Body of pancreas (tissue), 4 donors: ENCODE measurements around the gene CDK17. TPM values are rescaled to one million over a fixed set of nuclear protein-coding genes. Genes with fewer than 3 reads are reported as not detected.
"Not testable (repeated sequence)": the region's sequence is repeated elsewhere in the genome, so short reads cannot be mapped to it uniquely, and the experiment has no call there.

Source experiments
- ATAC-seq: fragments of 150-250 bp; one replicate; pipeline ENCODE4 v1.9.1; 2016
- DNase-seq, 4 donors: peaks; one replicate each; pipeline ENCODE4 v3.0.0-alpha.2; 2019
- H3K27ac ChIP-seq, 4 donors: fragments of 200-600 bp; sonication (generic); 1 replicate in 3 of 4; 2 replicates in 1 of 4; pipeline versions ENCODE4 v1.5.1 to v1.6.1; 2016 to 2019; ENCODE audit warnings: mild to moderate bottlenecking in 1 of 4, mixed read lengths in 1 of 4, moderate library complexity in 1 of 4
- H3K27me3 ChIP-seq, 2 donors: fragments of 200-600 bp; sonication (generic); one replicate each; pipeline ENCODE4 v1.6.0; 2016; ENCODE audit warnings: mild to moderate bottlenecking in 1 of 2
- H3K36me3 ChIP-seq, 2 donors: fragments of 200-600 bp; sonication (generic); replicated peaks in 1 of 2; 2 replicates each; pipeline ENCODE4 v1.5.1; 2016; ENCODE audit warnings: low read depth in 2 of 2; ENCODE audit not compliant: insufficient read depth in 1 of 2
- H3K4me1 ChIP-seq: fragments of 200-600 bp; sonication (generic); one replicate; pipeline ENCODE4 v1.6.0; 2016
- H3K4me3 ChIP-seq, 2 donors: fragments of 200-600 bp; sonication (generic); 1 replicate in 1 of 2; 2 replicates in 1 of 2; pipeline ENCODE4 v1.5.1; 2016 to 2019
- H3K9me3 ChIP-seq, 3 donors: fragments of 200-600 bp; sonication (generic); 1 replicate in 2 of 3; 2 replicates in 1 of 3; pipeline ENCODE4 v1.5.1; 2016
- CTCF ChIP-seq, 7 experiments: fragments of 450-650 bp in 4 of 7; fragments of 200-600 bp in 3 of 7; sonication (generic) in 3 of 7; IDR thresholded peaks; one replicate each; pipeline ENCODE4 v1.5.1; 2016 to 2019; ENCODE audit warnings: antibody characterized with exemption in 7 of 7
- POLR2A ChIP-seq, 3 donors: fragments of 450-650 bp; IDR thresholded peaks; one replicate each; pipeline ENCODE4 v1.6.1; 2016; ENCODE audit warnings: antibody characterized with exemption in 3 of 3, mild to moderate bottlenecking in 2 of 3
- WGBS, 2 donors: methylation state at CpG; one replicate each; pipeline ENCODE4 v1.1.5; 2017; 5-methylcytosine and 5-hydroxymethylcytosine counted together
- intact Hi-C: fragments of 100-400 bp; cut with DNase I; formaldehyde crosslinking; loops from one replicate; pipeline ENCODE4 v1.15.1; 2023
- total RNA-seq, 2 donors: library from RNA; depleted of rRNA; stranded (reverse); fragments of >200 nt; gene quantifications; one replicate each; pipeline ENCODE4 v1.1.0, GENCODE V29; 2016

CDK17 gene
- total RNA-seq, 2 donors from 2014 or later = 17.5 to 29.8 TPM

- no peak for ATAC-seq
- H3K4me1 ChIP-seq = no peaks in the 10 kb centered on the region
- TF ChIP-seq POLR2A (IDR thresholded peaks at IDR 0.05) = no peak
- no peaks in the 10 kb centered on the region for H3K9me3 ChIP-seq
- no peak overlapping the region for H3K4me3 ChIP-seq
- intact Hi-C loops = no loop called here
- H3K27me3 ChIP-seq = no peaks in the 10 kb centered on the region
- H3K27ac ChIP-seq = no peak overlapping the region
- no peak for DNase-seq
- H3K36me3 ChIP-seq = no peaks in the 10 kb centered on the region
Observed at GRCh38 chr12:96412431-96412830, 12.2 kb upstream of the CDK17 start.

GRCh38 chr12:96409731-96410130 lies 9.5 kb upstream of the CDK17 start:
- TF ChIP-seq CTCF (IDR thresholded peaks at IDR 0.05) (no peak), POLR2A (IDR thresholded peaks at IDR 0.05) (no peak)
- H3K36me3 ChIP-seq = no peaks in the 10 kb centered on the region
- H3K4me1 ChIP-seq = no peaks in the 10 kb centered on the region
- WGBS, 2 donors = 77 to 78% methylated on average over 4 of the region's 4 CpGs
- no peaks in the 10 kb centered on the region for H3K27me3 ChIP-seq
- ATAC-seq (no peak), DNase-seq (no peak)
- H3K4me3 ChIP-seq = no peak overlapping the region
- intact Hi-C loops = no loop called here
- no peaks in the 10 kb centered on the region for H3K9me3 ChIP-seq
- no peak overlapping the region for H3K27ac ChIP-seq

- intact Hi-C loops = no loop called here
- Histone ChIP-seq H3K36me3 (no peaks in the 10 kb centered on the region), H3K27me3 (no peaks in the 10 kb centered on the region), H3K4me1 (no peaks in the 10 kb centered on the region), H3K9me3 (no peaks in the 10 kb centered on the region), H3K27ac (no peak overlapping the region), H3K4me3 (no peak overlapping the region)
- ATAC-seq (no peak), DNase-seq (no peak)
- 88 to 92% methylated on average over 3 of the region's 3 CpGs for WGBS, 2 donors
- TF ChIP-seq CTCF (IDR thresholded peaks at IDR 0.05) = no peak
- no peak for TF ChIP-seq POLR2A (IDR thresholded peaks at IDR 0.05)
Observed at GRCh38 chr12:96408993-96409392, 8.8 kb upstream of the CDK17 start.

- WGBS, 2 donors = 75 to 79% methylated on average over 7 of the region's 7 CpGs
- H3K9me3 ChIP-seq, intact Hi-C loops, H3K36me3 ChIP-seq, H3K4me1 ChIP-seq, H3K4me3 ChIP-seq, ATAC-seq, H3K27me3 ChIP-seq, H3K27ac ChIP-seq: not testable (repeated sequence)
- DNase-seq = peak in 1 of 4 donors; percentile 44
Observed at GRCh38 chr12:96407429-96408097, 7.3 kb upstream of the CDK17 start.

- Histone ChIP-seq H3K9me3 (no peaks in the 10 kb centered on the region), H3K4me3 (no peak overlapping the region), H3K27me3 (no peaks in the 10 kb centered on the region), H3K4me1 (no peaks in the 10 kb centered on the region), H3K27ac (no peak overlapping the region), H3K36me3 (no peaks in the 10 kb centered on the region)
- WGBS, 2 donors = 57 to 62% methylated on average over 3 of the region's 3 CpGs
- ATAC-seq = no peak
- TF ChIP-seq POLR2A (IDR thresholded peaks at IDR 0.05) (no peak), CTCF (IDR thresholded peaks at IDR 0.05) (no peak)
- DNase-seq = no peak
- intact Hi-C loops = no loop called here
Observed at GRCh38 chr12:96404696-96405095, 4.5 kb upstream of the CDK17 start.

GRCh38 chr12:96403870-96404269 lies 3.6 kb upstream of the CDK17 start:
- 95 to 100% methylated on average over 1 of the region's 1 CpG for WGBS, 2 donors
- no peak for ATAC-seq
- DNase-seq = no peak
- Histone ChIP-seq H3K4me1 (no peaks in the 10 kb centered on the region), H3K9me3 (no peaks in the 10 kb centered on the region), H3K36me3 (no peaks in the 10 kb centered on the region), H3K27me3 (no peaks in the 10 kb centered on the region), H3K4me3 (no peak overlapping the region), H3K27ac (no peak overlapping the region)
- intact Hi-C loops = no loop called here
- TF ChIP-seq POLR2A (IDR thresholded peaks at IDR 0.05) = no peak
- TF ChIP-seq CTCF (IDR thresholded peaks at IDR 0.05) = no peak

- intact Hi-C loops = not testable (repeated sequence)
Observed at GRCh38 chr12:96402522-96402921, 2.3 kb upstream of the CDK17 start.

More at GRCh38 chr12:96402522-96402921, 2.3 kb upstream of the CDK17 start:
- H3K9me3 ChIP-seq, ATAC-seq, H3K27me3 ChIP-seq, H3K27ac ChIP-seq, DNase-seq, H3K4me3 ChIP-seq, H3K36me3 ChIP-seq: not testable (repeated sequence)
- peaks cover 12% of the 10 kb centered on the region for H3K4me1 ChIP-seq
- 88 to 92% methylated on average over 8 of the region's 8 CpGs for WGBS, 2 donors
